Anterior cingulate cortex (tissue), 58 donors: ENCODE measurements around the gene GLUD1.
"Not testable (repeated sequence)": the region's sequence is repeated elsewhere in the genome, so short reads cannot be mapped to it uniquely, and the experiment has no call there.

Experiments
- DNase-seq, 58 donors: peaks; one replicate each; lab custom pipeline; 2025; lab: John Stamatoyannopoulos, UW

Gene GLUD1

DNA sequence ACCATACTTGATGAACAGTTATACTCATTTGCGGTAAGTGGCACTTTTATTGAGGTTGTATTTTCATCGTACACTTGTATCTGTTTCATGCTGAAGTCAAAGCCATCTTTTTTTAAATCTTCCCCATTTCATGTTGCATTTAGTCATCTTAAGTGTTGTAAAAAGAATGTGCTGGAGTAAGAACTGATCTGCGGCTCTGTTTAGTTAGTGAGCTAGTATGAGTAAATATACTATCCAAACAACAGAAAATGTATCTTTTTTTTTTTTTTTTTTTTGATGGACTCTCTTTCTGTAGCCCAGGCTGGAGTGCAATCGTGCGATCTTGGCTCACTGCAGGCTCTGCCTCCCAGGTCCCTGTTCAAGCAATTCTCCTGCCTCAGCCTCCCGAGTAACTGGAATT, 87.0 kb downstream of the GLUD1 start:
- DNase-seq = not testable (repeated sequence)

DNA sequence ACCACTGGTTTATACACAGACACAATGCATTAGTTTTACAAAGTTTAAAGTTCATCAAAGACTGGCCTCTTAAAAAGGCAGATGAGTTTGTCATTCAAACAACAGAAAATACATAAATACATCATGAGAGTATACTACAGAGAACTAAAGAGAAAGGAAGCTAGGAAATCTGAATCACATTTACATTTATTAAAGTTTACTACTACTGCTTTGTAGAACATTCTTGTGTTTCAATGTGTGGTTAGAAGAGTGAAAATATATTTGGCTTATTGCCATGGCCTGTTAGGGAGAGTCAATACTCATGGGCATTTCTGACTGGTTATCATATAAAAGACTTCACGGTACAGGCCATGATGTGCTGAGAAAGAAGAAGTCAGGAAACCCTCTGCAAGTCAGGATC, 87.5 kb downstream of the GLUD1 start:
- not testable (repeated sequence) for DNase-seq

DNA sequence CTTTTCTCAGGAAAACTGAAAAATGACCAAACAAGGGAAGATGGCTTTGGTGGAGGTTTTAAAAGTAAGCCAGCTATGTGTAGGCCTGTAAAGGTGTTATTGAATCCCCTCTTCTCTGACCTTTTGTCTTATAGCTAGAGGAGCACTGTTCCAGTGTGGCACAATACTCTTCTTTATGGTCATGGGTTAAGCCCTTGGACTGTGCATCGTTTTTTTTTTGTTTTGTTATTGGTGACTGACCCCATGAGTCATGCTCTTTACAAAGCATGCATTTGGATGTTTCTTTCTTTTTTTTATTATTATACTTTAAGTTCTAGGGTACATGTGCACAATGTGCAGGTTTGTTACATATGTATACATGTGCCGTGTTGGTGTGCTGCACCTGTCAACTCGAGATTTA, 94.2 kb downstream of the GLUD1 start:
- DNase-seq = no peak
